CD14-positive monocyte (primary cell): ENCODE measurements around the gene LARP1. TPM values are rescaled to one million over a fixed set of nuclear protein-coding genes. Genes with fewer than 3 reads are reported as not detected.

Source experiments
- DNase-seq, 3 donors: peaks; one replicate each; pipeline ENCODE4 v3.0.0-alpha.2; 2011 to 2022
- H2AFZ ChIP-seq: 2 replicates; pipeline ENCODE4 v1.6.0; 2012; ENCODE audit warnings: mild to moderate bottlenecking, low read depth, low read length, inconsistent platforms; ENCODE audit not compliant: insufficient read depth, poor library complexity, severe bottlenecking
- H3K27ac ChIP-seq, 2 donors: 1 replicate in 1 of 2; 2 replicates in 1 of 2; pipeline ENCODE4 v1.5.1; 2012 to 2013; ENCODE audit warnings: low read length in 2 of 2, control low read depth in 1 of 2, inconsistent platforms in 1 of 2, low read depth in 1 of 2, mild to moderate bottlenecking in 1 of 2
- H3K27me3 ChIP-seq, 2 donors: one replicate each; pipeline versions ENCODE4 v1.6.0 to v1.6.1; 2011 to 2013; ENCODE audit warnings: low read length in 2 of 2; ENCODE audit not compliant: control insufficient read depth in 2 of 2, insufficient read depth in 2 of 2
- H3K36me3 ChIP-seq, 2 donors: replicated peaks in 1 of 2; 1 replicate in 1 of 2; 2 replicates in 1 of 2; pipeline versions ENCODE4 v1.5.1 to v1.6.1; 2012 to 2013; ENCODE audit warnings: low read length in 2 of 2, control low read depth in 1 of 2, inconsistent platforms in 1 of 2, mild to moderate bottlenecking in 1 of 2; ENCODE audit not compliant: insufficient read depth in 2 of 2, control insufficient read depth in 1 of 2
- H3K4me1 ChIP-seq, 2 donors: 1 replicate in 1 of 2; 2 replicates in 1 of 2; pipeline versions ENCODE4 v1.5.1 to v1.6.1; 2012 to 2013; ENCODE audit warnings: low read length in 2 of 2, control low read depth in 1 of 2, inconsistent platforms in 1 of 2, mild to moderate bottlenecking in 1 of 2, moderate library complexity in 1 of 2; ENCODE audit not compliant: insufficient read depth in 2 of 2, control insufficient read depth in 1 of 2
- H3K4me2 ChIP-seq: replicated peaks from 2 replicates; pipeline ENCODE3; 2012; ENCODE audit warnings: low read length, moderate library complexity, mild to moderate bottlenecking; ENCODE audit not compliant: poor library complexity, severe bottlenecking; ENCODE audit errors: extremely low read depth
- H3K4me3 ChIP-seq, 3 experiments: fragments of 200-600 bp in 1 of 3; sonication (generic) in 1 of 3; replicated peaks in 1 of 3; 1 replicate in 2 of 3; 2 replicates in 1 of 3; pipeline ENCODE4 v1.5.1; 2011 to 2013; ENCODE audit warnings: low read length in 3 of 3, mild to moderate bottlenecking in 3 of 3, control low read depth in 2 of 3, low read depth in 2 of 3, inconsistent platforms in 1 of 3, moderate library complexity in 1 of 3
- H3K79me2 ChIP-seq: 2 replicates; pipeline ENCODE4 v1.6.0; 2012; ENCODE audit warnings: mild to moderate bottlenecking, control low read depth, inconsistent platforms, low read length, moderate library complexity; ENCODE audit not compliant: insufficient read depth
- H3K9ac ChIP-seq: 2 replicates; pipeline ENCODE4 v1.6.0; 2017; ENCODE audit warnings: low read length, mild to moderate bottlenecking; ENCODE audit not compliant: insufficient read depth, poor library complexity, severe bottlenecking
- H3K9me3 ChIP-seq, 2 donors: replicated peaks in 1 of 2; 1 replicate in 1 of 2; 2 replicates in 1 of 2; pipeline versions ENCODE4 v1.5.1 to v1.6.1; 2012 to 2013; ENCODE audit warnings: low read length in 2 of 2, control low read depth in 1 of 2; ENCODE audit not compliant: control insufficient read depth in 1 of 2, insufficient read depth in 1 of 2
- H4K20me1 ChIP-seq: 2 replicates; pipeline ENCODE4 v1.6.0; 2012; ENCODE audit warnings: mild to moderate bottlenecking, low read length, control low read depth, moderate library complexity; ENCODE audit not compliant: insufficient read depth
- H3K27ac Mint-ChIP-seq, 7 donors: one replicate each; pipeline ENCODE4 v1.8.0; 2020; ENCODE audit warnings: mild to moderate bottlenecking in 7 of 7, mixed read lengths in 7 of 7, moderate library complexity in 6 of 7, inconsistent platforms in 2 of 7
- H3K27me3 Mint-ChIP-seq, 3 donors: one replicate each; pipeline ENCODE4 v1.8.0; 2021 to 2022; ENCODE audit warnings: low read depth in 3 of 3, mild to moderate bottlenecking in 3 of 3, mixed read lengths in 3 of 3, moderate library complexity in 3 of 3, inconsistent platforms in 1 of 3
- H3K36me3 Mint-ChIP-seq, 2 donors: one replicate each; pipeline ENCODE4 v1.8.0; 2020; ENCODE audit warnings: mixed read lengths in 2 of 2, inconsistent platforms in 1 of 2, mild to moderate bottlenecking in 1 of 2
- H3K4me1 Mint-ChIP-seq: one replicate; pipeline ENCODE4 v1.8.0; 2020; ENCODE audit warnings: mild to moderate bottlenecking, mixed read lengths
- H3K4me3 Mint-ChIP-seq, 2 donors: one replicate each; pipeline ENCODE4 v1.8.0; 2020; ENCODE audit warnings: mild to moderate bottlenecking in 2 of 2, mixed read lengths in 2 of 2, moderate library complexity in 1 of 2
- H3K9me3 Mint-ChIP-seq, 7 donors: one replicate each; pipeline ENCODE4 v1.8.0; 2020 to 2022; ENCODE audit warnings: mixed read lengths in 7 of 7, mild to moderate bottlenecking in 6 of 7, moderate library complexity in 6 of 7, inconsistent platforms in 2 of 7
- WGBS: methylation state at CpG from one replicate; pipeline ENCODE4 v1.1.5; 2013; ENCODE audit warnings: missing lambda C conversion rate; ENCODE audit not compliant: insufficient coverage; 5-methylcytosine and 5-hydroxymethylcytosine counted together
- intact Hi-C, 2 donors: fragments of 100-400 bp; cut with micrococcal nuclease; formaldehyde crosslinking; loops; one replicate each; pipeline versions ENCODE4 v1.15.0 to v1.15.1; 2023
- polyA plus RNA-seq, 3 donors: library from polyadenylated mRNA; depleted of rRNA in 1 of 3; unstranded in 2 of 3; stranded (reverse) in 1 of 3; fragments of 300-500 nt in 2 of 3; fragments of >200 nt in 1 of 3; fragmentation: Illumina TruSeq in 2 of 3; gene quantifications; 1 replicate in 2 of 3; 2 replicates in 1 of 3; pipeline ENCODE4 v1.2.3, GENCODE V29; 2012 to 2021
- TF ChIP-seq, protein P1 (sequence below): fragments of 200-600 bp; IDR thresholded peaks from one replicate; pipeline ENCODE4 v1.8.0; 2022; ENCODE audit warnings: antibody characterized with exemption, mild to moderate bottlenecking

The LARP1 gene
- polyA plus RNA-seq, 3 donors = 4.7 to 55.0 (median 5.8) TPM

DNA sequence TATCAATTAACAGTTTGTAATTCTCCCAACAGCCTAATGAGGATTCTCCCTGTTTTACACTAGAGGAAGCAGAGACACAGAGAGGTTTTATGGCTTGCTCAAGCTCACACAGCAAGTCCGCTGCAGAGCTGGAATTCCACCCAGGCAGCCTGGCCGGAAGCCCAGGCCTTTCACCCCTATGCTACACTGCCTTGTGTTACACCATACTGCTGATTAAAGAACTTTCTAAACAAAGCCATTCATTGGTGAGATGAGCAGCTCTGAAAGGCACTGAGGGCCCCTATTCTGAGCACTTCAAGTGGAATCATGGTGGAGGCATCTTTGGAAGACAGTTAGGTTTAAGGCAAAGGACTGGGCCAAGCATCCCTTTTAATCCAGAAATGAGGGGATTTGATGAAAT, 14.7 kb upstream of the LARP1 start:
- Histone ChIP-seq H3K4me1 (no peaks in the 10 kb centered on the region), H4K20me1 (no peaks in the 10 kb centered on the region), H3K27me3 (no peaks in the 10 kb centered on the region), H3K79me2 (no peaks in the 10 kb centered on the region), H3K4me2 (no peak overlapping the region), H3K27ac (no peak overlapping the region), H3K9me3 (no peaks in the 10 kb centered on the region), H3K4me3 (no peak overlapping the region), H2AFZ (no peak overlapping the region), H3K9ac (no peak overlapping the region), H3K36me3 (no peaks in the 10 kb centered on the region)
- TF ChIP-seq, protein P1, sequence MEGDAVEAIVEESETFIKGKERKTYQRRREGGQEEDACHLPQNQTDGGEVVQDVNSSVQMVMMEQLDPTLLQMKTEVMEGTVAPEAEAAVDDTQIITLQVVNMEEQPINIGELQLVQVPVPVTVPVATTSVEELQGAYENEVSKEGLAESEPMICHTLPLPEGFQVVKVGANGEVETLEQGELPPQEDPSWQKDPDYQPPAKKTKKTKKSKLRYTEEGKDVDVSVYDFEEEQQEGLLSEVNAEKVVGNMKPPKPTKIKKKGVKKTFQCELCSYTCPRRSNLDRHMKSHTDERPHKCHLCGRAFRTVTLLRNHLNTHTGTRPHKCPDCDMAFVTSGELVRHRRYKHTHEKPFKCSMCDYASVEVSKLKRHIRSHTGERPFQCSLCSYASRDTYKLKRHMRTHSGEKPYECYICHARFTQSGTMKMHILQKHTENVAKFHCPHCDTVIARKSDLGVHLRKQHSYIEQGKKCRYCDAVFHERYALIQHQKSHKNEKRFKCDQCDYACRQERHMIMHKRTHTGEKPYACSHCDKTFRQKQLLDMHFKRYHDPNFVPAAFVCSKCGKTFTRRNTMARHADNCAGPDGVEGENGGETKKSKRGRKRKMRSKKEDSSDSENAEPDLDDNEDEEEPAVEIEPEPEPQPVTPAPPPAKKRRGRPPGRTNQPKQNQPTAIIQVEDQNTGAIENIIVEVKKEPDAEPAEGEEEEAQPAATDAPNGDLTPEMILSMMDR = no peak
- intact Hi-C loops = no loop called here
- H3K9me3 Mint-ChIP-seq = no peaks in the 10 kb centered on the region
- H3K27me3 Mint-ChIP-seq = no peaks in the 10 kb centered on the region
- no peak for DNase-seq
- no CpG with 5 or more reads among the region's 2 CpGs for WGBS
- no peaks in the 10 kb centered on the region for H3K4me1 Mint-ChIP-seq
- no peak overlapping the region for H3K4me3 Mint-ChIP-seq
- H3K27ac Mint-ChIP-seq = no peak overlapping the region
- H3K36me3 Mint-ChIP-seq = no peaks in the 10 kb centered on the region

DNA sequence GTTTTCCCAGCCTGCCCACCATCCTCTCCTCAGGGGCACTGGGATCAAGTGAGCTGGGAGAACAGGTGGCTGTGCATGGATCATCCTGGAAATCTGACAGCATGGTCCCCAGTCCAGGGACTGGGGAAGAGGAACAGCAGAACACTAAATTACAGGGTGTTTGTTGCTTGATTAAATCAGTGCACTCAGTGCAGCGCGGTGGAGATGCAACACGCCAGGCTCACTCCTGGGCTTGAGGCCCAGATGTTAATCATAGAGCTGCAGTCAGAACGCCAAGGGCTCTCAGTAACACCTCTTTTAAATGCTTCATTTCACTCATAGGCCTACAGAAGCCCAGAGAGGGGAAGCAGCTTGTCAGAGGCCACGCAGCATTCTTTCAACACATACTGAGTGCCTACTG, 14.2 kb upstream of the LARP1 start:
- intact Hi-C loops = no loop called here
- no peak overlapping the region for H3K4me2 ChIP-seq
- Mint-ChIP-seq H3K9me3 (no peaks in the 10 kb centered on the region), H3K27me3 (no peaks in the 10 kb centered on the region), H3K4me1 (no peaks in the 10 kb centered on the region), H3K4me3 (no peak overlapping the region), H3K36me3 (no peaks in the 10 kb centered on the region), H3K27ac (no peak overlapping the region)
- H3K79me2 ChIP-seq = no peaks in the 10 kb centered on the region
- no peaks in the 10 kb centered on the region for H3K4me1 ChIP-seq
- H3K27me3 ChIP-seq = no peaks in the 10 kb centered on the region
- no peaks in the 10 kb centered on the region for H4K20me1 ChIP-seq
- H3K9ac ChIP-seq = no peak overlapping the region
- no peaks in the 10 kb centered on the region for H3K36me3 ChIP-seq
- H2AFZ ChIP-seq = no peak overlapping the region
- 95% methylated on average over 3 of the region's 5 CpGs for WGBS
- no peak for DNase-seq
- H3K9me3 ChIP-seq = no peaks in the 10 kb centered on the region
- H3K4me3 ChIP-seq = no peak overlapping the region
- TF ChIP-seq, protein P1 = no peak
- no peak overlapping the region for H3K27ac ChIP-seq
